CD14-positive monocyte (primary cell): Measurements from ENCODE around the gene FAM181A. TPM values are rescaled to one million over a fixed set of nuclear protein-coding genes. Genes with fewer than 3 reads are reported as not detected.

Experiments used
- DNase-seq, 3 donors: peaks; one replicate each; pipeline ENCODE4 v3.0.0-alpha.2; 2011 to 2022
- H2AFZ ChIP-seq: 2 replicates; pipeline ENCODE4 v1.6.0; 2012; ENCODE audit warnings: mild to moderate bottlenecking, low read depth, low read length, inconsistent platforms; ENCODE audit not compliant: insufficient read depth, poor library complexity, severe bottlenecking
- H3K27ac ChIP-seq, 2 donors: 1 replicate in 1 of 2; 2 replicates in 1 of 2; pipeline ENCODE4 v1.5.1; 2012 to 2013; ENCODE audit warnings: low read length in 2 of 2, control low read depth in 1 of 2, inconsistent platforms in 1 of 2, low read depth in 1 of 2, mild to moderate bottlenecking in 1 of 2
- H3K27me3 ChIP-seq, 2 donors: one replicate each; pipeline versions ENCODE4 v1.6.0 to v1.6.1; 2011 to 2013; ENCODE audit warnings: low read length in 2 of 2; ENCODE audit not compliant: control insufficient read depth in 2 of 2, insufficient read depth in 2 of 2
- H3K36me3 ChIP-seq, 2 donors: replicated peaks in 1 of 2; 1 replicate in 1 of 2; 2 replicates in 1 of 2; pipeline versions ENCODE4 v1.5.1 to v1.6.1; 2012 to 2013; ENCODE audit warnings: low read length in 2 of 2, control low read depth in 1 of 2, inconsistent platforms in 1 of 2, mild to moderate bottlenecking in 1 of 2; ENCODE audit not compliant: insufficient read depth in 2 of 2, control insufficient read depth in 1 of 2
- H3K4me1 ChIP-seq, 2 donors: 1 replicate in 1 of 2; 2 replicates in 1 of 2; pipeline versions ENCODE4 v1.5.1 to v1.6.1; 2012 to 2013; ENCODE audit warnings: low read length in 2 of 2, control low read depth in 1 of 2, inconsistent platforms in 1 of 2, mild to moderate bottlenecking in 1 of 2, moderate library complexity in 1 of 2; ENCODE audit not compliant: insufficient read depth in 2 of 2, control insufficient read depth in 1 of 2
- H3K4me2 ChIP-seq: replicated peaks from 2 replicates; pipeline ENCODE3; 2012; ENCODE audit warnings: low read length, moderate library complexity, mild to moderate bottlenecking; ENCODE audit not compliant: poor library complexity, severe bottlenecking; ENCODE audit errors: extremely low read depth
- H3K4me3 ChIP-seq, 3 experiments: fragments of 200-600 bp in 1 of 3; sonication (generic) in 1 of 3; replicated peaks in 1 of 3; 1 replicate in 2 of 3; 2 replicates in 1 of 3; pipeline ENCODE4 v1.5.1; 2011 to 2013; ENCODE audit warnings: low read length in 3 of 3, mild to moderate bottlenecking in 3 of 3, control low read depth in 2 of 3, low read depth in 2 of 3, inconsistent platforms in 1 of 3, moderate library complexity in 1 of 3
- H3K79me2 ChIP-seq: 2 replicates; pipeline ENCODE4 v1.6.0; 2012; ENCODE audit warnings: mild to moderate bottlenecking, control low read depth, inconsistent platforms, low read length, moderate library complexity; ENCODE audit not compliant: insufficient read depth
- H3K9ac ChIP-seq: 2 replicates; pipeline ENCODE4 v1.6.0; 2017; ENCODE audit warnings: low read length, mild to moderate bottlenecking; ENCODE audit not compliant: insufficient read depth, poor library complexity, severe bottlenecking
- H3K9me3 ChIP-seq, 2 donors: replicated peaks in 1 of 2; 1 replicate in 1 of 2; 2 replicates in 1 of 2; pipeline versions ENCODE4 v1.5.1 to v1.6.1; 2012 to 2013; ENCODE audit warnings: low read length in 2 of 2, control low read depth in 1 of 2; ENCODE audit not compliant: control insufficient read depth in 1 of 2, insufficient read depth in 1 of 2
- H4K20me1 ChIP-seq: 2 replicates; pipeline ENCODE4 v1.6.0; 2012; ENCODE audit warnings: mild to moderate bottlenecking, low read length, control low read depth, moderate library complexity; ENCODE audit not compliant: insufficient read depth
- H3K27ac Mint-ChIP-seq, 7 donors: one replicate each; pipeline ENCODE4 v1.8.0; 2020; ENCODE audit warnings: mild to moderate bottlenecking in 7 of 7, mixed read lengths in 7 of 7, moderate library complexity in 6 of 7, inconsistent platforms in 2 of 7
- H3K27me3 Mint-ChIP-seq, 3 donors: one replicate each; pipeline ENCODE4 v1.8.0; 2021 to 2022; ENCODE audit warnings: low read depth in 3 of 3, mild to moderate bottlenecking in 3 of 3, mixed read lengths in 3 of 3, moderate library complexity in 3 of 3, inconsistent platforms in 1 of 3
- H3K36me3 Mint-ChIP-seq, 2 donors: one replicate each; pipeline ENCODE4 v1.8.0; 2020; ENCODE audit warnings: mixed read lengths in 2 of 2, inconsistent platforms in 1 of 2, mild to moderate bottlenecking in 1 of 2
- H3K4me1 Mint-ChIP-seq: one replicate; pipeline ENCODE4 v1.8.0; 2020; ENCODE audit warnings: mild to moderate bottlenecking, mixed read lengths
- H3K4me3 Mint-ChIP-seq, 2 donors: one replicate each; pipeline ENCODE4 v1.8.0; 2020; ENCODE audit warnings: mild to moderate bottlenecking in 2 of 2, mixed read lengths in 2 of 2, moderate library complexity in 1 of 2
- H3K9me3 Mint-ChIP-seq, 7 donors: one replicate each; pipeline ENCODE4 v1.8.0; 2020 to 2022; ENCODE audit warnings: mixed read lengths in 7 of 7, mild to moderate bottlenecking in 6 of 7, moderate library complexity in 6 of 7, inconsistent platforms in 2 of 7
- CTCF ChIP-seq: fragments of 200-600 bp; IDR thresholded peaks from one replicate; pipeline ENCODE4 v1.8.0; 2022; ENCODE audit warnings: antibody characterized with exemption, mild to moderate bottlenecking
- WGBS: methylation state at CpG from one replicate; pipeline ENCODE4 v1.1.5; 2013; ENCODE audit warnings: missing lambda C conversion rate; ENCODE audit not compliant: insufficient coverage; 5-methylcytosine and 5-hydroxymethylcytosine counted together
- intact Hi-C, 2 donors: fragments of 100-400 bp; cut with micrococcal nuclease; formaldehyde crosslinking; loops; one replicate each; pipeline versions ENCODE4 v1.15.0 to v1.15.1; 2023
- polyA plus RNA-seq, 3 donors: library from polyadenylated mRNA; depleted of rRNA in 1 of 3; unstranded in 2 of 3; stranded (reverse) in 1 of 3; fragments of 300-500 nt in 2 of 3; fragments of >200 nt in 1 of 3; fragmentation: Illumina TruSeq in 2 of 3; gene quantifications; 1 replicate in 2 of 3; 2 replicates in 1 of 3; pipeline ENCODE4 v1.2.3, GENCODE V29; 2012 to 2021

The FAM181A gene
- polyA plus RNA-seq, 3 donors: not detected

DNA sequence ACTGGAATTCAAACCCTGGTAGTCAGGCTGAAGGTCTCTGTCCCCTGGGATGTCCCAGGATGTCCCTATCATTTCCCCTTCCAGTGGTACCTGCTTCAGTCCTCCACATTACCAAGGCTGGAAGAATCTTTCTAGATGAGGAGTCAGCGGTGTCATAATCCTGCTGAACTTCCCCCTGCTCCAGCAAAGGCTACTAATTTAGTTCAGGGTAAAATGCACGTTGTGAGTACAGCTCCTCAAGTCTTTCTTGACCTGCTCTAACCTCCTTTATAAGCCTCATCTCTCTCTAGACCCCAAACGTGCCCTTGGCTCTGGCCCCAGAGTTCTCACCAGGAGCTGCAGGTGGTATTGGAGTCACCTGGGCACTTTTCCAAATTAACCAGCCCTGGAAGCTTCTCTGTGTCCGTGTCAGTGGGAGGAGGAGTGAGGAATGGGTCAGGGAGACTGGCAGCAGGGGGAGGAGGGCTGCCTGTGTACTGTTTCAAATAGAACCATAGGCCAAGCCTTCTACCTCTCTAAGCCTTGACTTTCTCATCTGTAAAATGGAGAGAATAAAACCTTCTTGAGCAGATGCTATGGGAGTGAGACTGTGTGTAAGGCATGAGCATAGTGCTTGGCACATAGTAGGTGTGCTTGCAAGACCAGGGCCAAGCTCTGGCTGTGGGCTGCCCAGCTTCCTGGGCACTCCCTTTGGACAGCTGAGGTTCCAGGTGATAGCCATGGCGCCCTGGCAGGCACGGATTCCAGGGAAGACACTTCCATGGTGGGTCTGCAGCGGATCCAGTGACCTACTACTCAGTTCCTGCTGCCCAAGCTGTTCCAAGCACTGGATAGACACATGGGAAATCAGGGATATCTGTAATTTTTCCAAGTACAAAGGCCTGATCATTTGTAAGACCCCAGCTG lies 24.7 kb downstream of the FAM181A start:
- peak in 1 of 3 donors; percentile 30 for DNase-seq
- H3K4me1 ChIP-seq: peaks cover 40 to 42% of the 10 kb centered on the region in 2 donors
- no peaks in the 10 kb centered on the region for H3K36me3 ChIP-seq
- 76% methylated on average over 4 of the region's 7 CpGs for WGBS
- Mint-ChIP-seq H3K36me3 (peaks cover 12 to 14% of the 10 kb centered on the region in 2 donors), H3K4me1 (peaks cover 48% of the 10 kb centered on the region), H3K27ac (peak overlapping the region in 4 of 7 donors; percentile 18 to 58 (median 40)), H3K4me3 (no peak overlapping the region), H3K27me3 (peaks cover 0 to 5% (median 0%) of the 10 kb centered on the region in 3 donors), H3K9me3 (peaks cover 0 to 3% (median 0%) of the 10 kb centered on the region in 7 donors)
- intact Hi-C loops: no loop called here
- H3K4me2 ChIP-seq: no peak overlapping the region
- H3K27ac ChIP-seq: no peak overlapping the region
- no peaks in the 10 kb centered on the region for H4K20me1 ChIP-seq
- no peaks in the 10 kb centered on the region for H3K9me3 ChIP-seq
- no peak overlapping the region for H2AFZ ChIP-seq
- no peaks in the 10 kb centered on the region for H3K27me3 ChIP-seq
- TF ChIP-seq CTCF: no peak
- no peak overlapping the region for H3K9ac ChIP-seq
- H3K79me2 ChIP-seq: no peaks in the 10 kb centered on the region
- H3K4me3 ChIP-seq: no peak overlapping the region

DNA sequence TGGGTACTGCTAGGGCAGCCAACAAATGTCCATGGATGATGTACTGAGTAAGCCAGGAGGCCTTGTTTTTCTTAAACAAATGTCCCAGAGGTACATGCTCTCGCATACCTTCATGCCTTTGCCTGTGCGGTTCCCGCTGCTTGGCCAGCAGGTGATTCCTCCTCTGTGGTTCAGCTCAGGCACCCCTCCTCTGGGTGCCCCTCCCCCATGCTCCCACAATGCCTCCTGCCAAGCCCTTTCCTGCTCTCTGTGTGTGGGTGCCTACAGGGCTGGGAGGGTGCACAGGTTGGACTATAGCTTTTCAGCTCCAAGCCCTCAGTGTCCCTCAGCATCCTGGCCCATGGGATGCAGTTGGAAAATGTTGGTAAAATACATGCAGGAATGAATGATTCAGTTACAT lies 25.7 kb downstream of the FAM181A start:
- Histone ChIP-seq H3K27ac (no peak overlapping the region), H3K36me3 (no peaks in the 10 kb centered on the region), H3K9me3 (no peaks in the 10 kb centered on the region), H3K79me2 (no peaks in the 10 kb centered on the region), H4K20me1 (no peaks in the 10 kb centered on the region), H3K4me1 (peaks cover 50 to 51% of the 10 kb centered on the region in 2 donors), H3K9ac (no peak overlapping the region), H3K4me3 (no peak overlapping the region), H2AFZ (no peak overlapping the region), H3K4me2 (no peak overlapping the region), H3K27me3 (no peaks in the 10 kb centered on the region)
- Mint-ChIP-seq H3K27me3 (peaks cover 0 to 4% (median 0%) of the 10 kb centered on the region in 3 donors), H3K36me3 (peaks cover 10 to 15% of the 10 kb centered on the region in 2 donors), H3K4me1 (peaks cover 56% of the 10 kb centered on the region), H3K9me3 (peaks cover 0 to 3% (median 0%) of the 10 kb centered on the region in 7 donors), H3K27ac (peak overlapping the region in 1 of 7 donors; percentile 57), H3K4me3 (no peak overlapping the region)
- intact Hi-C loops: no loop called here
- DNase-seq: no peak
- 70% methylated on average over 2 of the region's 3 CpGs for WGBS
- TF ChIP-seq CTCF: no peak
